ENCODE results near the gene CARD14. TPM values are rescaled to one million over a fixed set of nuclear protein-coding genes. Genes with fewer than 3 reads are reported as not detected.

Gene CARD14
- total RNA-seq, 6 donors from 2014 or later: 0.15 to 7.3 (median 1.0) TPM

- ATAC-seq (ENCODE audit: low FRiP score in 2 of 2) (no peak), DNase-seq (no peak)
- Histone ChIP-seq H3K4me3 (no peak overlapping the region), H3K9me3 (peaks cover 3 to 6% (median 5%) of the 10 kb centered on the region in 4 donors), H3K36me3 (peaks cover 0 to 43% (median 16%) of the 10 kb centered on the region in 4 donors), H3K27ac (no peak overlapping the region), H3K4me1 (peaks cover 0 to 4% (median under 1%) of the 10 kb centered on the region in 4 donors), H3K27me3 (no peaks in the 10 kb centered on the region)
- 87 to 98% methylated on average over 4 of the region's 4 CpGs for WGBS, 2 donors
- no peak for TF ChIP-seq EP300 (IDR thresholded peaks at IDR 0.05)
- no peak for TF ChIP-seq CTCF (IDR thresholded peaks at IDR 0.05)
- TF ChIP-seq POLR2A (IDR thresholded peaks at IDR 0.05): no peak
- TF ChIP-seq POLR2AphosphoS5 (IDR thresholded peaks at IDR 0.05): no peak
Measured at GRCh38 chr17:80227156-80227555, 57.3 kb downstream of the CARD14 start.

- DNase-seq: no peak
- H3K9me3 ChIP-seq: peaks cover 7 to 11% (median 10%) of the 10 kb centered on the region in 4 donors
- WGBS, 2 donors: 93 to 95% methylated on average over 9 to 11 of the region's 11 CpGs
- H3K27me3 ChIP-seq: no peaks in the 10 kb centered on the region
- TF ChIP-seq EP300 (IDR thresholded peaks at IDR 0.05): no peak
- no peak for TF ChIP-seq POLR2AphosphoS5 (IDR thresholded peaks at IDR 0.05)
- TF ChIP-seq POLR2A (IDR thresholded peaks at IDR 0.05): no peak
- TF ChIP-seq CTCF (IDR thresholded peaks at IDR 0.05): no peak
- peaks cover 0 to 48% (median 20%) of the 10 kb centered on the region in 4 donors for H3K36me3 ChIP-seq
- H3K27ac ChIP-seq: no peak overlapping the region
- no peak for ATAC-seq (ENCODE audit: low FRiP score in 2 of 2)
- peaks cover 0 to 4% (median 0%) of the 10 kb centered on the region in 4 donors for H3K4me1 ChIP-seq
- no peak overlapping the region for H3K4me3 ChIP-seq
Measured at GRCh38 chr17:80227666-80228065, 57.8 kb downstream of the CARD14 start.

- H3K36me3 ChIP-seq: peaks cover 0 to 54% (median 21%) of the 10 kb centered on the region in 4 donors
- no peaks in the 10 kb centered on the region for H3K27me3 ChIP-seq
- H3K9me3 ChIP-seq: peaks cover 10 to 18% (median 16%) of the 10 kb centered on the region in 4 donors
- no peaks in the 10 kb centered on the region for H3K4me1 ChIP-seq
- H3K27ac ChIP-seq: no peak overlapping the region
- TF ChIP-seq POLR2AphosphoS5 (IDR thresholded peaks at IDR 0.05) (no peak), POLR2A (IDR thresholded peaks at IDR 0.05) (no peak), EP300 (IDR thresholded peaks at IDR 0.05) (no peak), CTCF (IDR thresholded peaks at IDR 0.05) (no peak)
- WGBS, 2 donors: 89 to 98% methylated on average over 10 to 14 of the region's 14 CpGs
- DNase-seq (no peak), ATAC-seq (ENCODE audit: low FRiP score in 2 of 2) (no peak)
- no peak overlapping the region for H3K4me3 ChIP-seq
Measured at GRCh38 chr17:80228477-80228876, 58.6 kb downstream of the CARD14 start.

- no peak for ATAC-seq (ENCODE audit: low FRiP score in 2 of 2)
- H3K27me3 ChIP-seq: no peaks in the 10 kb centered on the region
- H3K4me1 ChIP-seq: no peaks in the 10 kb centered on the region
- no peak for TF ChIP-seq EP300 (IDR thresholded peaks at IDR 0.05)
- no peak for TF ChIP-seq POLR2AphosphoS5 (IDR thresholded peaks at IDR 0.05)
- no peak for TF ChIP-seq POLR2A (IDR thresholded peaks at IDR 0.05)
- no peak overlapping the region for H3K4me3 ChIP-seq
- no peak for DNase-seq
- peaks cover 13 to 21% (median 16%) of the 10 kb centered on the region in 4 donors for H3K9me3 ChIP-seq
- no peak overlapping the region for H3K27ac ChIP-seq
- WGBS, 2 donors: 81 to 84% methylated on average over 4 of the region's 4 CpGs
- peaks cover 0 to 55% (median 22%) of the 10 kb centered on the region in 4 donors for H3K36me3 ChIP-seq
Measured at GRCh38 chr17:80229011-80229410, 59.2 kb downstream of the CARD14 start.

- no peaks in the 10 kb centered on the region for H3K4me1 ChIP-seq
- H3K27ac ChIP-seq: no peak overlapping the region
- H3K27me3 ChIP-seq: no peaks in the 10 kb centered on the region
- peaks cover 2 to 73% (median 35%) of the 10 kb centered on the region in 4 donors for H3K36me3 ChIP-seq
- WGBS, 2 donors: 100% methylated on average over 1 of the region's 1 CpG
- DNase-seq: no peak
- no peak for TF ChIP-seq EP300 (IDR thresholded peaks at IDR 0.05)
- no peak for TF ChIP-seq POLR2AphosphoS5 (IDR thresholded peaks at IDR 0.05)
- H3K4me3 ChIP-seq: no peak overlapping the region
- H3K9me3 ChIP-seq: peaks cover 13 to 21% (median 16%) of the 10 kb centered on the region in 4 donors
- no peak for ATAC-seq (ENCODE audit: low FRiP score in 2 of 2)
Measured at GRCh38 chr17:80232438-80232837, 62.6 kb downstream of the CARD14 start.

GRCh38 chr17:80233202-80233601, 63.4 kb downstream of the CARD14 start:
- ATAC-seq (ENCODE audit: low FRiP score in 2 of 2): no peak
- Histone ChIP-seq H3K27me3 (no peaks in the 10 kb centered on the region), H3K4me3 (no peak overlapping the region), H3K9me3 (peaks cover 13 to 21% (median 16%) of the 10 kb centered on the region in 4 donors), H3K4me1 (no peaks in the 10 kb centered on the region), H3K27ac (no peak overlapping the region), H3K36me3 (peaks cover 5 to 73% (median 39%) of the 10 kb centered on the region in 4 donors)
- 100% methylated on average over 3 of the region's 3 CpGs for WGBS, 2 donors
- DNase-seq: no peak
- TF ChIP-seq POLR2A (IDR thresholded peaks at IDR 0.05): no peak
- TF ChIP-seq POLR2AphosphoS5 (IDR thresholded peaks at IDR 0.05): no peak
- TF ChIP-seq CTCF (IDR thresholded peaks at IDR 0.05): no peak

Data from upper lobe of left lung (tissue), 6 donors.